ENCODE measurements around the gene LMX1B. TPM values are rescaled to one million over a fixed set of nuclear protein-coding genes. Genes with fewer than 3 reads are reported as not detected.

Gene LMX1B
- total and polyA plus RNA-seq, 2 donors (not counting 3 experiments of a cell fraction or from before 2014, with no cell fraction given), result not detected

GRCh38 chr9:126700296-126700695 lies 86.6 kb downstream of the LMX1B start:
- DNase-seq (ENCODE audit: low read depth, low spot score) (no peak), FAIRE-seq (no peak)
- Histone ChIP-seq H3K9me1 (replicated peaks; ENCODE audit: control insufficient read depth, extremely low read depth, insufficient read depth, low read length) (no peaks in the 10 kb centered on the region), H3K36me3 (ENCODE audit: control insufficient read depth in 2 of 2, extremely low read depth in 1 of 2, insufficient read depth in 2 of 2, low read length in 2 of 2) (no peaks in the 10 kb centered on the region), H3K9me3 (replicated peaks; ENCODE audit: control insufficient read depth, insufficient read depth, low read length) (no peaks in the 10 kb centered on the region), H3K27me3 (ENCODE audit: control insufficient read depth in 2 of 2, insufficient read depth in 2 of 2, low read length in 2 of 2) (peaks cover 0 to 5% of the 10 kb centered on the region in 2 experiments), H4K20me1 (replicated peaks; ENCODE audit: control insufficient read depth, extremely low read depth, insufficient read depth, low read length) (no peaks in the 10 kb centered on the region), H3K4me2 (ENCODE audit: insufficient read depth, low read length) (no peak overlapping the region), H3K4me3 (replicated peaks in 1 of 3; ENCODE audit: insufficient read depth in 1 of 3, low read depth in 1 of 3, low read length in 3 of 3) (no peak overlapping the region), H3K27ac (ENCODE audit: insufficient read depth, low read depth, low read length) (no peak overlapping the region), H2AFZ (ENCODE audit: low read depth, low read length) (no peak overlapping the region), H3K4me1 (ENCODE audit: control insufficient read depth, extremely low read depth, insufficient read depth, low read length) (no peaks in the 10 kb centered on the region), H3K79me2 (ENCODE audit: control insufficient read depth, insufficient read depth, low read length) (no peaks in the 10 kb centered on the region), H3K9ac (replicated peaks; ENCODE audit: extremely low read depth, insufficient read depth, low read length) (no peak overlapping the region)
- TF ChIP-seq, protein P1, sequence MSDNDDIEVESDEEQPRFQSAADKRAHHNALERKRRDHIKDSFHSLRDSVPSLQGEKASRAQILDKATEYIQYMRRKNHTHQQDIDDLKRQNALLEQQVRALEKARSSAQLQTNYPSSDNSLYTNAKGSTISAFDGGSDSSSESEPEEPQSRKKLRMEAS (IDR thresholded peaks at IDR 0.05; ENCODE audit: insufficient read depth, insufficient read length), result no peak
- TF ChIP-seq POLR2AphosphoS5 (IDR thresholded peaks at IDR 0.05; ENCODE audit: insufficient read depth, low read depth, low read length) (no peak), MYC (IDR thresholded peaks at IDR 0.05; ENCODE audit: low read depth, low read length) (no peak), POLR2A (IDR thresholded peaks at IDR 0.05; ENCODE audit: low read depth, low read length) (no peak), JUN (IDR thresholded peaks at IDR 0.05; ENCODE audit: borderline replicate concordance, insufficient read depth, insufficient read length, low read depth) (no peak), EZH2 (IDR thresholded peaks at IDR 0.05; ENCODE audit: borderline replicate concordance, low read depth, low read length, severe bottlenecking) (no peak)
- TF ChIP-seq, protein P2, sequence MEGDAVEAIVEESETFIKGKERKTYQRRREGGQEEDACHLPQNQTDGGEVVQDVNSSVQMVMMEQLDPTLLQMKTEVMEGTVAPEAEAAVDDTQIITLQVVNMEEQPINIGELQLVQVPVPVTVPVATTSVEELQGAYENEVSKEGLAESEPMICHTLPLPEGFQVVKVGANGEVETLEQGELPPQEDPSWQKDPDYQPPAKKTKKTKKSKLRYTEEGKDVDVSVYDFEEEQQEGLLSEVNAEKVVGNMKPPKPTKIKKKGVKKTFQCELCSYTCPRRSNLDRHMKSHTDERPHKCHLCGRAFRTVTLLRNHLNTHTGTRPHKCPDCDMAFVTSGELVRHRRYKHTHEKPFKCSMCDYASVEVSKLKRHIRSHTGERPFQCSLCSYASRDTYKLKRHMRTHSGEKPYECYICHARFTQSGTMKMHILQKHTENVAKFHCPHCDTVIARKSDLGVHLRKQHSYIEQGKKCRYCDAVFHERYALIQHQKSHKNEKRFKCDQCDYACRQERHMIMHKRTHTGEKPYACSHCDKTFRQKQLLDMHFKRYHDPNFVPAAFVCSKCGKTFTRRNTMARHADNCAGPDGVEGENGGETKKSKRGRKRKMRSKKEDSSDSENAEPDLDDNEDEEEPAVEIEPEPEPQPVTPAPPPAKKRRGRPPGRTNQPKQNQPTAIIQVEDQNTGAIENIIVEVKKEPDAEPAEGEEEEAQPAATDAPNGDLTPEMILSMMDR (IDR thresholded peaks at IDR 0.05; ENCODE audit: extremely low read depth in 1 of 2, insufficient read depth in 1 of 2, low read depth in 1 of 2, low read length in 2 of 2), result no peak
- intact Hi-C loops (cut with micrococcal nuclease) (no loop called here), dilution Hi-C loops (cut with MboI; ENCODE audit: extremely low pct_ligation_motif_present, low sequenced_read_pairs) (no loop called here)
- POLR2A ChIA-PET, result no interaction called here
- CTCF ChIA-PET, result interaction anchor here (1.0 to 1.9 kb wide), 2 partner anchors 10 to 81 kb away, joined by 10 read pairs; no protein-coding TSS in a partner anchor
- no TSS peak for BruUV-seq (replicated peaks)

All from endothelial cell of umbilical vein (primary cell).